Esophagus (tissue), 2 donors: Measurements from ENCODE around the gene MLF2. TPM values are rescaled to one million over a fixed set of nuclear protein-coding genes. Genes with fewer than 3 reads are reported as not detected.
A peak's percentile ranks its signal among the peaks of the same experiment; 100 is the strongest.
"Not testable (repeated sequence)": the region's sequence is repeated elsewhere in the genome, so short reads cannot be mapped to it uniquely, and the experiment has no call there.

Experiments used
- H3K27ac ChIP-seq, 2 donors: one replicate each; pipeline ENCODE4 v1.5.1; 2013; ENCODE audit warnings: low read depth in 2 of 2, mild to moderate bottlenecking in 2 of 2, inconsistent platforms in 1 of 2, low read length in 1 of 2, moderate library complexity in 1 of 2
- H3K27me3 ChIP-seq, 2 donors: one replicate each; pipeline ENCODE4 v1.6.1; 2013; ENCODE audit warnings: low read length in 2 of 2, control low read depth in 1 of 2, mild to moderate bottlenecking in 1 of 2; ENCODE audit not compliant: insufficient read depth in 2 of 2, control insufficient read depth in 1 of 2
- H3K36me3 ChIP-seq, 2 donors: one replicate each; pipeline ENCODE4 v1.6.1; 2013; ENCODE audit warnings: low read length in 1 of 2; ENCODE audit not compliant: control insufficient read depth in 2 of 2, insufficient read depth in 2 of 2
- H3K4me1 ChIP-seq, 2 donors: one replicate each; pipeline ENCODE4 v1.6.1; 2013; ENCODE audit warnings: low read length in 1 of 2; ENCODE audit not compliant: control insufficient read depth in 2 of 2, insufficient read depth in 2 of 2
- H3K4me3 ChIP-seq, 2 donors: one replicate each; pipeline ENCODE4 v1.5.1; 2013; ENCODE audit warnings: low read length in 2 of 2, mild to moderate bottlenecking in 2 of 2, low read depth in 1 of 2, moderate library complexity in 1 of 2
- H3K9me3 ChIP-seq, 2 donors: one replicate each; pipeline ENCODE4 v1.6.1; 2013; ENCODE audit warnings: mild to moderate bottlenecking in 2 of 2, low read depth in 1 of 2, low read length in 1 of 2, moderate library complexity in 1 of 2; ENCODE audit not compliant: control insufficient read depth in 2 of 2, insufficient read depth in 1 of 2
- WGBS, 2 donors: extraction: QIAGEN DNeasy Blood & Tissue Kit; methylation state at CpG; one replicate each; pipeline ENCODE4 v1.1.7; 2013; 5-methylcytosine and 5-hydroxymethylcytosine counted together
- polyA plus RNA-seq, 2 donors: library from polyadenylated mRNA; stranded (reverse); fragments of 200-250 nt; gene quantifications; one replicate each; pipeline ENCODE4 v1.2.3, GENCODE V29; 2013
- donor health status: healthy with polysubstance abuse.
- donor health status: Bipolar disorder and iron deficiency.

Gene MLF2
- polyA plus RNA-seq, 2 donors: 117 to 158 TPM

GRCh38 chr12:6742080-6742479, 10.9 kb downstream of the MLF2 start:
- peaks cover 0 to 11% of the 10 kb centered on the region in 2 donors for H3K36me3 ChIP-seq
- H3K27ac ChIP-seq, H3K27me3 ChIP-seq, H3K4me1 ChIP-seq, H3K9me3 ChIP-seq, H3K4me3 ChIP-seq: not testable (repeated sequence)
- WGBS, 2 donors: 77 to 83% methylated on average over 8 to 12 of the region's 12 CpGs

GRCh38 chr12:6736754-6737153, 16.2 kb downstream of the MLF2 start:
- H3K36me3 ChIP-seq: peaks cover 0 to 5% of the 10 kb centered on the region in 2 donors
- H3K4me3 ChIP-seq: no peak overlapping the region
- WGBS, 2 donors: 94 to 95% methylated on average over 5 of the region's 5 CpGs
- H3K9me3 ChIP-seq: no peaks in the 10 kb centered on the region
- no peaks in the 10 kb centered on the region for H3K27me3 ChIP-seq
- H3K27ac ChIP-seq: no peak overlapping the region
- no peaks in the 10 kb centered on the region for H3K4me1 ChIP-seq

- peaks cover 10 to 14% of the 10 kb centered on the region in 2 donors for H3K36me3 ChIP-seq
- no peaks in the 10 kb centered on the region for H3K4me1 ChIP-seq
- no peaks in the 10 kb centered on the region for H3K27me3 ChIP-seq
- 31 to 33% methylated on average over 8 of the region's 8 CpGs for WGBS, 2 donors
- H3K4me3 ChIP-seq: no peak overlapping the region
- H3K27ac ChIP-seq: peak overlapping the region in 1 of 2 donors; percentile 16
- H3K9me3 ChIP-seq: no peaks in the 10 kb centered on the region
These were observed 17.3 kb downstream of the MLF2 start for GRCh38 chr12:6735448-6736191.

GRCh38 chr12:6734506-6735387, 18.2 kb downstream of the MLF2 start:
- peaks cover 15 to 22% of the 10 kb centered on the region in 2 donors for H3K36me3 ChIP-seq
- WGBS, 2 donors: 78 to 81% methylated on average over 10 of the region's 10 CpGs
- H3K4me1 ChIP-seq: no peaks in the 10 kb centered on the region
- no peaks in the 10 kb centered on the region for H3K27me3 ChIP-seq
- no peak overlapping the region for H3K27ac ChIP-seq
- H3K9me3 ChIP-seq: no peaks in the 10 kb centered on the region
- H3K4me3 ChIP-seq: no peak overlapping the region

- H3K27me3 ChIP-seq: no peaks in the 10 kb centered on the region
- H3K36me3 ChIP-seq: peaks cover 15 to 36% of the 10 kb centered on the region in 2 donors
- H3K9me3 ChIP-seq: no peaks in the 10 kb centered on the region
- 91 to 92% methylated on average over 8 of the region's 8 CpGs for WGBS, 2 donors
- H3K27ac ChIP-seq: no peak overlapping the region
- no peak overlapping the region for H3K4me3 ChIP-seq
- no peaks in the 10 kb centered on the region for H3K4me1 ChIP-seq
These were observed 22.8 kb downstream of the MLF2 start for GRCh38 chr12:6730169-6730568.

- 93 to 95% methylated on average over 18 of the region's 18 CpGs for WGBS, 2 donors
- no peaks in the 10 kb centered on the region for H3K27me3 ChIP-seq
- H3K9me3 ChIP-seq: no peaks in the 10 kb centered on the region
- H3K27ac ChIP-seq: no peak overlapping the region
- H3K4me3 ChIP-seq: no peak overlapping the region
- peaks cover 0 to 4% of the 10 kb centered on the region in 2 donors for H3K4me1 ChIP-seq
- peaks cover 15 to 36% of the 10 kb centered on the region in 2 donors for H3K36me3 ChIP-seq
These were observed 23.8 kb downstream of the MLF2 start for GRCh38 chr12:6729186-6729585.

GRCh38 chr12:6725350-6725749, 27.6 kb downstream of the MLF2 start:
- 90 to 91% methylated on average over 7 of the region's 7 CpGs for WGBS, 2 donors
- H3K36me3 ChIP-seq: peaks cover 2 to 19% of the 10 kb centered on the region in 2 donors
- H3K9me3 ChIP-seq: no peaks in the 10 kb centered on the region
- H3K4me1 ChIP-seq: peaks cover 0 to 4% of the 10 kb centered on the region in 2 donors
- H3K27me3 ChIP-seq: no peaks in the 10 kb centered on the region
- no peak overlapping the region for H3K27ac ChIP-seq
- no peak overlapping the region for H3K4me3 ChIP-seq

- Histone ChIP-seq H3K4me1 (peaks cover 0 to 4% of the 10 kb centered on the region in 2 donors), H3K36me3 (peaks cover 0 to 11% of the 10 kb centered on the region in 2 donors), H3K4me3 (peak overlapping the region; percentile 55 to 64), H3K9me3 (no peaks in the 10 kb centered on the region), H3K27ac (peak overlapping the region; percentile 68 to 94), H3K27me3 (no peaks in the 10 kb centered on the region)
- 11 to 16% methylated on average over 10 of the region's 10 CpGs for WGBS, 2 donors
These were observed 28.5 kb downstream of the MLF2 start for GRCh38 chr12:6724409-6724797.

- WGBS, 2 donors: 0 to 1% methylated on average over 49 of the region's 49 CpGs
- H3K27me3 ChIP-seq: no peaks in the 10 kb centered on the region
- peak within 1 kb of the TSS; percentile 55 to 64 for H3K4me3 ChIP-seq
- peaks cover 0 to 4% of the 10 kb centered on the region in 2 donors for H3K4me1 ChIP-seq
- H3K9me3 ChIP-seq: no peaks in the 10 kb centered on the region
- peaks cover 0 to 7% of the 10 kb centered on the region in 2 donors for H3K36me3 ChIP-seq
- peak within 1 kb of the TSS; percentile 68 to 94 for H3K27ac ChIP-seq
These were observed 29.1 kb downstream of the MLF2 start, which contains the start of gene COPS7A for GRCh38 chr12:6723607-6724408. Gene COPS7A (plus strand): TSS chr12:6724046. CDS start chr12:6724657, 611 bp downstream.
